ENCODE results near the gene S100A11. TPM values are rescaled to one million over a fixed set of nuclear protein-coding genes. Genes with fewer than 3 reads are reported as not detected.

The S100A11 gene
- total and polyA plus RNA-seq, 10 donors, result 243 to 669 (median 449) TPM

- H3K9me3 ChIP-seq, result no peaks in the 10 kb centered on the region
- no peak overlapping the region for H3K4me3 ChIP-seq
- TF ChIP-seq, protein P1, sequence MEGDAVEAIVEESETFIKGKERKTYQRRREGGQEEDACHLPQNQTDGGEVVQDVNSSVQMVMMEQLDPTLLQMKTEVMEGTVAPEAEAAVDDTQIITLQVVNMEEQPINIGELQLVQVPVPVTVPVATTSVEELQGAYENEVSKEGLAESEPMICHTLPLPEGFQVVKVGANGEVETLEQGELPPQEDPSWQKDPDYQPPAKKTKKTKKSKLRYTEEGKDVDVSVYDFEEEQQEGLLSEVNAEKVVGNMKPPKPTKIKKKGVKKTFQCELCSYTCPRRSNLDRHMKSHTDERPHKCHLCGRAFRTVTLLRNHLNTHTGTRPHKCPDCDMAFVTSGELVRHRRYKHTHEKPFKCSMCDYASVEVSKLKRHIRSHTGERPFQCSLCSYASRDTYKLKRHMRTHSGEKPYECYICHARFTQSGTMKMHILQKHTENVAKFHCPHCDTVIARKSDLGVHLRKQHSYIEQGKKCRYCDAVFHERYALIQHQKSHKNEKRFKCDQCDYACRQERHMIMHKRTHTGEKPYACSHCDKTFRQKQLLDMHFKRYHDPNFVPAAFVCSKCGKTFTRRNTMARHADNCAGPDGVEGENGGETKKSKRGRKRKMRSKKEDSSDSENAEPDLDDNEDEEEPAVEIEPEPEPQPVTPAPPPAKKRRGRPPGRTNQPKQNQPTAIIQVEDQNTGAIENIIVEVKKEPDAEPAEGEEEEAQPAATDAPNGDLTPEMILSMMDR (IDR thresholded peaks at IDR 0.05 in 8 of 11, conservative IDR thresholded peaks at IDR 0.05 in 3 of 11), result no peak
- TF ChIP-seq POLR2A (IDR thresholded peaks at IDR 0.05) (no peak), POLR2AphosphoS5 (IDR thresholded peaks at IDR 0.05) (no peak)
- peak overlapping the region in 3 of 8 donors; percentile 61 to 72 (median 72) for H3K27ac ChIP-seq
- intact Hi-C loops (cut with DNase I; ENCODE audit: low total_unique reads), result no loop called here
- no peak for DNase-seq
- peaks cover 0 to 14% (median 4%) of the 10 kb centered on the region in 6 donors for H3K36me3 ChIP-seq
- H3K27me3 ChIP-seq (replicated peaks in 1 of 7), result peaks cover 0 to 22% (median 3%) of the 10 kb centered on the region in 7 donors
- peaks cover 23 to 97% (median 65%) of the 10 kb centered on the region in 6 donors for H3K4me1 ChIP-seq
- 76 to 85% (median 83%) methylated on average over 5 of the region's 5 CpGs for WGBS, 5 donors
Measured at GRCh38 chr1:151990058-151990855, 46.5 kb downstream of the S100A11 start.

DNA sequence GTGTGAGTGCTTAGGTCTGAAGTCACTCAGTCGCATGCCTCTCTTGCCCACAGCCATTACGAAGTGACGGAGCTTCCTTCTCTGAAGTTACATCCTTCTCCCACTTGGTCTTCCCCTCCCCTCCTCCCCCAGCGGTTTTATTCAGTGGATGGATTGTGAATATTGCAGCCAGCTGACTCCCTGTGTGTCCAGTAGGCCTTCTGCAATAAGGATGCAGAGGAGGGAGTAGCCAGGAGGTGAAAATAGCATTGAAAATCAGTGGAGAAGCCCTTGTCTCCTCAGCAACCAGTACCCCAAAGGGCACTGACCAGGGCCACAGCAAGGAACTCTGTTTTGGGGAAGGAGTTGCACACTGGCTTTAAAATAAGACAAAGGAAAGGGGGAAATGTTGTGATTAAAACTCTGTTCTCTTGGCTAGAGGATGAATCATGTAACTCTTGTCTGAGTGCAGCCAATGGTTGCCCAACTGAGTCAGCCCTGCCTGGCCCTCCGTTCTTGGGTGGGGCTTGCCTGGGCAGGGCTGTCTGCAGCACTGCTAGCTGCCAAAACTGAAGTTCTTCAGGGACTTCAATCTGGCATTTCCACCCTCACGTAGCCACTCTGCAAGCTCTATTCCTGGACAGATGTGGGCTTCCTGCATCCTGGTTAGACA is 47.5 kb downstream of the S100A11 start:
- peaks cover 0 to 23% (median 5%) of the 10 kb centered on the region in 6 donors for H3K36me3 ChIP-seq
- H3K27ac ChIP-seq, result peak overlapping the region in 6 of 8 donors; percentile 23 to 72 (median 54)
- TF ChIP-seq POLR2A (IDR thresholded peaks at IDR 0.05), result no peak
- peak in 1 of 3 donors; percentile 29 for TF ChIP-seq POLR2AphosphoS5 (IDR thresholded peaks at IDR 0.05)
- H3K4me1 ChIP-seq, result peaks cover 23 to 97% (median 64%) of the 10 kb centered on the region in 6 donors
- H3K9me3 ChIP-seq, result no peaks in the 10 kb centered on the region
- H3K4me3 ChIP-seq, result no peak overlapping the region
- DNase-seq, result no peak
- H3K27me3 ChIP-seq (replicated peaks in 1 of 7), result peaks cover 0 to 20% (median 3%) of the 10 kb centered on the region in 7 donors
- intact Hi-C loops (cut with DNase I; ENCODE audit: low total_unique reads), result no loop called here
- WGBS, 5 donors, result 36 to 47% (median 45%) methylated on average over 6 of the region's 6 CpGs

DNA sequence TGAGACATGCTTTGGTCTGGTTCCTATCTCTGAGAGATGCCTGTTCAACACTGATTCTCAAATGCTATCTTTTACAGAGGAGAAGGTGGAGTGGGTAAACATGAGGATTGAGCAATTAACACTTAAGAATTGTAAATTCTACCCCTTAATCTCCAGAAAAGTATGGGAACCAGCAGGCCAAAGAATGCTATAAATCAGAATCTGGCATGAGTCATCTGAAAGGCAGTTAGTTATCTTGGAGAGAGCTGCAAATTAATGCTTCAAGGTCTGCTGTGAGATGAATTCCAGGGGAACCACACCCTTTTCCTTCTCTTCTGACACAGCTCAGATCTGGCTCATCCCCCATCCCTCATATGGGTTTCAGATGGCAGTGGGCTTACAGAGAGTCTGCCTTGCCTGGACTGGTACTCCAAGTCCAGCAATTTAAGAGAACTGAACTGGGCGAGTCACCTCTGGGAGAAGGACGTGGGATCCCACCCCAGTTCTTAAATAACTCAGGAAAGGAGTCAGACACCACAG is 48.3 kb downstream of the S100A11 start:
- H3K4me3 ChIP-seq, result no peak overlapping the region
- H3K27ac ChIP-seq, result peak overlapping the region in 4 of 8 donors; percentile 23 to 72 (median 66)
- 63 to 88% (median 71%) methylated on average over 2 of the region's 2 CpGs for WGBS, 5 donors
- no peaks in the 10 kb centered on the region for H3K9me3 ChIP-seq
- no peak for TF ChIP-seq POLR2AphosphoS5 (IDR thresholded peaks at IDR 0.05)
- TF ChIP-seq, protein P1 (IDR thresholded peaks at IDR 0.05 in 8 of 11, conservative IDR thresholded peaks at IDR 0.05 in 3 of 11), result no peak
- TF ChIP-seq POLR2A (IDR thresholded peaks at IDR 0.05), result no peak
- DNase-seq, result no peak
- peaks cover 0 to 32% (median 7%) of the 10 kb centered on the region in 6 donors for H3K36me3 ChIP-seq
- peaks cover 0 to 11% (median 2%) of the 10 kb centered on the region in 7 donors for H3K27me3 ChIP-seq (replicated peaks in 1 of 7)
- intact Hi-C loops (cut with DNase I; ENCODE audit: low total_unique reads), result no loop called here
- H3K4me1 ChIP-seq, result peaks cover 23 to 96% (median 62%) of the 10 kb centered on the region in 6 donors

- 88 to 92% (median 92%) methylated on average over 8 of the region's 8 CpGs for WGBS, 5 donors
- Histone ChIP-seq H3K27ac (no peak overlapping the region), H3K9me3 (no peaks in the 10 kb centered on the region), H3K27me3 (replicated peaks in 1 of 7) (no peaks in the 10 kb centered on the region), H3K4me3 (no peak overlapping the region), H3K4me1 (peaks cover 15 to 77% (median 47%) of the 10 kb centered on the region in 6 donors), H3K36me3 (peaks cover 0 to 50% (median 20%) of the 10 kb centered on the region in 6 donors)
- TF ChIP-seq POLR2A (IDR thresholded peaks at IDR 0.05) (no peak), POLR2AphosphoS5 (IDR thresholded peaks at IDR 0.05) (no peak)
- TF ChIP-seq, protein P1 (IDR thresholded peaks at IDR 0.05 in 8 of 11, conservative IDR thresholded peaks at IDR 0.05 in 3 of 11), result no peak
- no peak for DNase-seq
- intact Hi-C loops (cut with DNase I; ENCODE audit: low total_unique reads), result no loop called here
Measured at GRCh38 chr1:151986501-151987190, 50.2 kb downstream of the S100A11 start.
